HG03139 (cell line): ENCODE results near the gene CNGB1.
"Not testable (repeated sequence)": the region's sequence is repeated elsewhere in the genome, so short reads cannot be mapped to it uniquely, and the experiment has no call there.

Experiments used
- ATAC-seq: cut with Tn5 transposase; IDR thresholded peaks from one replicate; pipeline ENCODE4 v1.9.1; 2021; ENCODE audit not compliant: unreplicated experiment

The CNGB1 gene

DNA sequence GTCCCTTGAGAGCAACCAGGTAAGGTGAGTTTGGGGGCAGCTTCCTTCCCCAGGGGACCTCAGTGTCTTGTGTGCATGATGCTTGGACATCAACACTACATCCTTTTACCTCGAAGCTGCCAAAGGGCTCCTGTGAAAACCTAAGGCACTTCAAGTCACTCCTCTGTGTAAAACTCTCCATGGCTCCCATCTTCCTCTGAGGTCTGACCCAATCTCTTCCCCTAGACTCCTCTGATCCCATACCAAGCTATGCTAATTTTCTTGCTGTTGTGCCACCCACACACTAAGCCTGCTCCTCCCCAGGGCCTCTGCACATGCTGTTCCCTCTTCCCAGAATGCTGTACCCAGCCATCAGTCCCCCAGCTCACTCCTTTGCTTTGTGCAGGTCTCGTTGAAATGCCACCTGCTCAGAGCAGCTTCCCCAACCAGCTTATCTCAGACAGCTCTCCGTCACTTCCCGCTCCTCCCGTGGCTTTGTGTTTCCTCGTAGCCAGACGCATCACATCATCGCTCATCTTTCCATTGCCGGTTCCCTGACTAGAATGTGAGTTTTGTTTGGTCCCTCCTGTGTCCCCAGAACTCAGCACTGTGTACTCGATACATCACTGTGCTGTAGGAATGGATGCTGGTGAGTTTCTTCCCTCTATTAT lies 78.4 kb downstream of the CNGB1 start:
- ATAC-seq, result no peak

DNA sequence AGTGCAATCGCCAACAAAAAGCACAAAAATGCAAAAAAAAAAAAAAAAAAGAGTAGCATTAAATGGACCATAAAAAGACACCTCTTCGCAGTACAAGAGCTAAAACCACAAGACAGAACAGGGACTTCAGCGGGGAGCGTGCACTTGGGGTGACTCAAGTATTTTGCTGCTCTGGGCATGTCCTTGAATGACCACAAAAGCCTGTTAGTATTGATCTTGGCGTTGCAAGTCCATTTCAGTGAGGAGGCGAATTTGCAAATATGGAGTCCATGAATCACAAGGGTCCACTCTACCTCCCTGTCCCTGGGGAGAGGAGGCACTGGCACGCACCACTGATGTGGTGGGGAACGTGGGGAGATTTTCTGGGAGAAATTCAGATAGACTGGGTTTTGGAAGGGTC lies 78.9 kb downstream of the CNGB1 start:
- no peak for ATAC-seq

DNA sequence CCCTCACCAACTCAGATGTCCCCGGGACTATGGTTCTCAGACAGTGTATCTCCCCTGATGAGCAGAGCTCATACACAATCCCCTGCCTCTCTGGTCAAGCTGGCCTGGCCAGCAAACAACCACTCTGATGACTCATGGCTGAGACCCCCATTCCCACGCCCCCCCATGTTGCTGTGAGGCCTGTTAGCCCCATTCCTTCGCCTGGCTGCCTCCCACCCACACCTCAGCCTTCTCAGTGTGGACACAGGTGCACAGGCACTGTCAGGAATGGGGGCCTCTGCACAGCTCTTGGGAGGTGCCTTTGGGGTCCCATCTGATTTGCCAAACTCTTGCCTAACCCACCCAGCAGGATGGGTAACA lies 80.2 kb downstream of the CNGB1 start:
- ATAC-seq, result no peak

DNA sequence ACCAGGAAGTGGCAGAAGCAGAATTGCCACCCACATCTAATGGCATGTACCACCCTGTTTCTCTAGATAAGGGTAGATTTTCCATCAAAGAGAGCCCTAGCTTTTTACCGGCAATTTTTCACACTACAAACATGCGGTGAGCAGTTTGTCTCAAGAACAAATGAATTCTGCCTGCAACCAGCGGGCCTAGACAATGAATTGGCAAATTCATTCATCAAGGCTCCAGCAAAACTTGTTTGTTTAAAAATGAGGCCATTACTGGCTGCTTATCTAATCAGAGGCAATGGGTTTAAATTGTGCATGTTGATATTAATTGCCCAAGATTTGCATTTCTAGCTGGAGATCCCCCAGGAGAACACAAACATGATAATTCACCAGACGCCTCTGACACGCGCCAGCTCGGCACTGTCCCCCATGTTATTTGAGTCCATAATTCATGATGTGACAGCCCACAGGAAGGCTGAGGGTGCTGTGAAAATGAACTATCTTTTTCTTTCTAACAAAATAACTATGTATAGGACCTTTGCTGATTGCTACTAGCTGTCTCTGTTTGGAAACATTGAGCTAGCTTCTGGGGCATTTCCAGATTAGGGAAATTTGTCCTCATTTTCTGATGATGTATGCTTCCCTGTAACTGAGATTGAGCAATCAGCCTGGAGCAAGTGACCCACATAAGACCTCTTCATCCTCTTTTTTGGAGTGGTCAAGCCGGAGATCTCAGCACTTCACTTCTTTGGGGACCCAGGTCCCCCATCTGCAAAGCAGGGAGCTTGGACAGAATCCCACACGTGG lies 80.8 kb downstream of the CNGB1 start:
- no peak for ATAC-seq

DNA sequence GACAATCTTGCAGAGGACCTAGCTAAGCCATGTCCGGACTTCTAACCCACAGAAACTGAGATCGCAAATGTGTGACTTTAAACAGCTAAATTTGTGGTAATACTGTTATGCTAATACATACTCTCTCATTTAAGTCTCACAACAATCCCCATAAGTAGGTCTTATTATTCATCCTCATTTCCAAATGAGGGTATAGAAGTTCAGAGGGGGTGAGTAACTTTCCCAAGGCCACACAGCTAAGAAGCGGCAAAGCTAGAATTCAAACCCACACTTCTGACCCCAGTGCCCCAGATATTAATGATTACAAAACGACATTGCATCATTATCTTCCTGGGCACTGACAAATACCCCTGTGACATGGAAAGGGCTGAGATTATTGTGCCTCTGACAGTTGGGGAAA lies 81.4 kb downstream of the CNGB1 start:
- ATAC-seq, result no peak

DNA sequence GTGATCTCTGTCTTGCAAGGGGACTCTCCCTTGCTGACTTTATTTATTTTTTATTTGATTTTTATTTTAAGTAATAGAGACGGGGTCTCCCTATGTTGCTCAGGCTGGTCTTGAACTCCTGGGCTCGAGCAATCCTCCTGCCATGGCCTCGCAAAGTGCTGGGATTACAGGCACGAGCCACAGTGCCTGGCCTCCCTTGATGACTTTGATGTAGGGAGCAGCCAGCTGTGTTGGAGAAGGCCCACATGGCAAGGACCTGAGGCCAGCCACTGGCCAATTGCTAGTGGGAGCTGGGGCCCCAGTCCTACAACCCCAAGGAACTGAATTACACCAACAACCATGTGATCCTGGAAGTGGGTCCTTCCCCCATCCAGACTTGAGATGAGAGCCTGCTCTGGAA lies 81.8 kb downstream of the CNGB1 start:
- ATAC-seq, result no peak

DNA sequence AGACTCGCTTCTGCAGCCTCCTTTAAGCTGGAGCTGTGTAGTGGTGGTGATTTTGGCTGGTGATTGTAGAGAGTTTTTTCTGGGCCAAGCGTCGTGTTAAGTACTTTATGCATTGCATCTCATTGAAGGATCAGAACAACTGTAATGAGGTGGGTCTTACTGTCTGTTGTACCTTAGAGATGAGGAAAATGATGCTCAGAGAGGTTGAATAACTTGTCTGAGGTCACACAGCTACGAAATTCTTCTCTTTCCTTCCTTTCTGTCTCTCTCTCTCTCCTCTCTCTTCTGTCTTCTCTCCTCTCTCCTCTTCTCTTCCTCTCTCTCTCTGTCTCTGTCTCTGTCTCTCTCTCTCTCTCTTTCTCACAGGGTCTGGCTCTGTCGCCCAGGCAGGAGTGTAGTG lies 82.8 kb downstream of the CNGB1 start:
- ATAC-seq, result no peak

DNA sequence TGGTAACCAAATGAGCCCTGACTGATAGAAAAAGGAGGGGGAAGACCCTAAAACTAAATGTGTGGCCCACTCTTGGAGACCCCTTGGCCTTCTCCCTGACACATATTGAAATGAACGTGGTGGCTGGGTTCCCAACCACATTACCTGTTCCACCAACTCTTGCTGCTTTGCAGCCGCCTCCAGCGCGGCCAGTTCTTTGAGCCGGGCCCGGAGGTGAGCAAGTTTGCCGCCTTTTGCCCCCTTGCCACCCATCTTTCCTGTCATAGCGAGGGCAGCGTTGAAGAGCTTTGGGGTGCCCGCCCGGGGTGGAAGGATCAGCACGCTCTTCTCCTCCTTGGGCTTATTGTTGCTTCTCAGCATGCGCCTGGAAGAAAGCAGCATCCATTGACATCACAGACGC lies 83.2 kb downstream of the CNGB1 start:
- ATAC-seq, result no peak

DNA sequence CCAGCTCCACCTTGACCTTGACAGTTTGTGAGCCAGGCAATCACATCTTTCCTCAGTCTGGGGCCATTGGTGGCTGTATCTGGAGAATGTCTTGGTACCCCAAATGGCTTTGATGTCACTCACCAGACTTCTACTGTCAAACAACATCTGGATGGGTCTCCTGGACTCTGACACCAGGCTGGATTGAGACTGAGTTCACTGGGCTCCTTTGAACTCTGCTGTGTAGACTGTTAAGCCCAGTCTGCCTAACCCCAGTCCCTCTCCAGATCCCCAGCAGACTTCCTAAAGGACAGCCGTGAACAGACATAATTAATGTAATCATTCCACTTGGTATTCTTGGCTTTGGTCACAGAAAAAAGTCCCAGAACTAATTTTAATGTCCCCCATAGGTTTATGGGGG lies 84.5 kb downstream of the CNGB1 start:
- no peak for ATAC-seq

DNA sequence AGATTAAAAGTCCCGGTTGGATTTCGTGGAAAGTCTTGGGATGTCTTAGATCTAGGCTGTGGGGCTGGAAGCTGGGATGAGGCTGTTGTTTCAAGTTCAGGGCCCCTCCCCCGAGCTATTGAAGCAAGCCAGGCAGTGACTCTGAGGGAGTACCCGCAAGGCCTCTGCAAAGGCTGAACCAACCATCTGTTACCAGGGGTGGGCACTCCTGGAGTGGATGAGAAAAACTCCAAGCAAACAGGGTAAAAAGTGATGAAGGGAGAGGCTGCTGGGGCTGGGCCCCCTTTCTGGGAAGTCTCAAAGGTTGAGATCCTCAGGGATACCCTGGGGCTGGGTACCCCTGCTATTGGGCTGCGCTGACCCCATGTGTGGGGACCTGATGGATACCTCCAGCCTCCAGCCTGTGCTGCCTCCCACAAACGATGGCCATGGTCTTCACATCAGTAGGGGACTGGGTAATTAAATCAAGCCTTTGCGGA lies 86.2 kb downstream of the CNGB1 start:
- ATAC-seq, result no peak

DNA sequence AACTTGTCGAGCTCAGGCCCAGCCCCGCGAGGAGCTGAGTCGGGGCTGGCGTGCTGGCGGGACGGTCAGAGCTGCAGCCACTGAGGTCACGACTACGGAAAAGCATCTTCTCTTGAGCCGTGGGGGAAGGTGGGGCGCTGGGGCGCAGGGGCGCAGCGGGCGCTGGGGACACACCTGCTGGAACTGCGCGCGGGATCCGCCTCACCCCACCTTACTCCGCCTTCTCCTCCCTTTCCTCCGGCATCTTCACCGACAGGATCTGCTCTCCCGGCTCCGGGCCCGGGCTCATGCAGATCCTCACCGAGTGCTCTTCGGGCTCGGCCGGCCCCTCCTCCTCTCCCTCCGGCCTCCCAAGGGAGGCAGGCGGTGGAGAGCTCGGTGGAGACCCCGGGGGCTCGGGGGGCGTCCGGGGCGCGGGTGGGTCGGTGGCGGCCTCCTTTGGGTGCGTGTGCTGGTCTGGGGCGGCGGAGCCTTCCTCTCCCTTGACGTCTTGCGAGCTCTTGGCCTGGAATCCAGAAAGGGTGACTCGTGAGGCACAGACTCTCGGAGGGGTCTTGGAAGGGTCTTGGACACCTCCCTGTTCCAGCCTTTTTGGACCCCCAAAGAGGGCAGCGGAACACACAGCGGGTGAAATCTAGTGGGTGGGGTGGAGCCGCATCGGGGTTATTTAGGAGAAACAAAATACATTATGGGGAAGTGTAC lies 86.8 kb downstream of the CNGB1 start:
- no peak for ATAC-seq

DNA sequence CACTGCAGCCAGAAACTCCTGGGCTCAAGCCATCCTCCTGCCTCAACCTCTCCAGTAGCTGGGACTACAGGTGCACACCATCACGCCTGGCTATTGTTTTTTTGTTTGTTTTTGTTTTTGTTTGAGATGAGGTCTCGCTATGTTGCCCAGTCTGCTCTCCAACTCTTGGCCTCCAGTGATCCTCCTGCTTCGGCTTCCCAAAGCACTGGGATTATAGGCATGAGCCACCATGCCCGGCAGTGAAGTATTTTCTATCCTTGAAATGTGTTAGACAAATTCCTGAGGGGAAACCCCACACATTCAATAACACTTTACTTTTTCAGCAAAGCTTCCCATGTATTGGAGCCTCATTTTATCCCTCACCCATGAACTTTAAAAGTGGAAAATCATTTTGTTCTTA lies 87.4 kb downstream of the CNGB1 start:
- no peak for ATAC-seq

DNA sequence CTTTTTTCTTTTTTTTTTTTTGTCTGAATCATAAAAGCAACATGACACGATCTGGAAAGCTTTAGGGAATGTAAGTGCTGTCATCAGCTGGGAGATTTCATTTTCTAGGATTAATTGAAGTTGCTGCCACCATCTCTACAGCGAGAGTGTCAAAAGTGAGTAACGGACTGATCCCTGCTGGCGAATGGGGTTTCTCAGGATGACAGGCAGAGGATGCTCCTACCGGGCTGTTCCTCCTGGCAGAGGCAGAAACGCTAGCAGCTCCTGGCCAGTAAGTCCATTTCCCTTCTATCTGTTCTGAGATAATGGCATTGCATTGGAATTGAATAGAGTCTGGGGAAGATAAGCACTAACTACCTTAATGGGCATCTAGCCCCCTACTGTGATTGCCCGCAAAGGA lies 88.1 kb downstream of the CNGB1 start:
- ATAC-seq, result no peak

DNA sequence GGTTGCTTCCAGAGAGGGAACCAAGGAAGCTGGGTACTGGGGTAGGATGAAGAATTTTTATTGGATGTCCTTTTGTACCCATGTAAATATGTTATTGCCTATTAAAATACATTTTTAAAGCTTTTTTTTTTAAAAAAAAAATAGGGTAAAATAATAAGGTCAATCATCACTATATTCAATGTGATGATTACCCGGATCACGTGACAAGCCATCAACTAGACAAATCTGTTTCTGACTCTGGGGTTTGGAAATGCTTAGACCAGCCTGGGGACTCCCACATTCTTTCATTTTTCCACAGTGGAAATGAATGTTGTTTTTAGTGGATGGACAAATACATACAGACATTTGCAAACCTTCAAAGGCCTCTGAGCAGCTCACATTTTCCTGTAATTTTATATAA lies 88.7 kb downstream of the CNGB1 start:
- no peak for ATAC-seq

DNA sequence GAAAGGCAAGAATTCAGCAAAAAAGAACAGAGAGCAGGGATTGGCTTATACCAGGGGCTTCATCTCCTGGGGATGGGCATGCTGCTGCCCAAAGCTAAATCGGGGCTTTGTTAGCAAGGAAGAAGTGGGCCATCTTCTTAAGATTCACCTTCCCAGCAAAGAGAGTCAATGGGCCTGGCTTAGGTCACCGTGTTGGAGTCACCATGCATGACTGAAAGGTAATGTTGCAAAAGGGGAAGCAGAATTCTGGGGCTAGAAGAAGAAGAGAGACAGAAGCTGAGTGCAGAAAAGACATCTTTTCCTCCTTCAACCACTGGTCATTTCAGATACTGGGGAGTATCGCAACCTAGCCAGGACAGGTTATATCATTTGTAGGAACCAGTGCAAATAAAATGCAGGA lies 92.3 kb downstream of the CNGB1 start:
- no peak for ATAC-seq

DNA sequence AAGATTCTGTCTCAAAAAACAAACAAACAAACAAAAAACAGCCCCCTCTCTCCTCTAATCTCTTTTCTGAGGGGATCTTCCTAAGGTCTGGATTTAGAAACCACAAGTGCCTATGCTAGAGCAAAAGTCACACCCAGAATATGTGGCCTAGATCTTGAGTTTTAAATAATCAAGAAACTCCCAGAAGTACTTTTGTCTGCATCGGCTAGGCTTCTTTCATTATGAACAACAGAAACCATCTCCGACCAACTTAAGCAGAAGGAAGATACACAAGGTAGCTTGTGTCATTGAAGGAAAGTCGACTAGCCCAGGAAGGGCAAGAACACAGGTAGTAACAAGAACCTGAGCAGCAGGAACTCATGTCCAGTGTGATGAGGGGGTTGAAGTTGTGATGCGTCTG lies 94.7 kb downstream of the CNGB1 start:
- ATAC-seq, result no peak

DNA sequence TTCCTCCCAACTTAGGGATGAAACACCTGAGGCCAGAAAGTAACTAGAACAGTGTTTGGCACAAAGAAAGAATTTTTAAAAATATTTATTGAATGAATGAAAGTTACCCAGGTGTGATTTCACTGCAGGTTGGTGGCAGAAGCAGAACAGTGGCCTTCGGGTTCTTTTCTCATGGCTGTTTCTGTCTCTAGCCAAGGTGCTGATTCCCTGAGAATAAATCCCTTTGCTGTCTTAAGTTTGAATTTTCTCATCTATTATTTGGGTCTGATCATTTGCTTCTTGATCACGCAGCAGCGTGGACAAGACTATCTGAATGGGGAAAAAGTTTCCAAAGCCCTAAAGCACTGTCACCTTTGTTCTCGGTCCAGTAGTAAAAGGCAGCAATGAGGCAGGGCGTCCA lies 95.6 kb downstream of the CNGB1 start:
- no peak for ATAC-seq

DNA sequence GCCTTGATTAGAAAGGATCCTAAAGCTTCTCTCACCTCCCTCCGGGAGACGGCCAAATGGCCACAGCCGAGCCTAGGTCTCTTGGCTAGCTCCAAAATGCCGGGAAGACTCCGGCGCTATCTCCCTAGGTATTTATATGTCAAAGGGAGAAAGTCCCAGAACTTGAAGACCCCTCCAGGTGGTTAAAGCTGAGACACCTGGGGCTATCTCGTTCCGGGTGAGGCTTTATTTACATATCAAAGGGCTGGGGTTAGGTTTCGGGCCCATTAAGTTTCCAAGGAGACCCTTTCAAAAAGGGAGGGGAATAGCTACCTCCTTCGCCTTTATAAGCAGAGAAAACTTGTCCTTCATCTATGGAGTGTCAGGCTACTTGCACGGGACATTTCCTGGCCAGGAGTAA lies 97.7 kb downstream of the CNGB1 start:
- ATAC-seq, result no peak

DNA sequence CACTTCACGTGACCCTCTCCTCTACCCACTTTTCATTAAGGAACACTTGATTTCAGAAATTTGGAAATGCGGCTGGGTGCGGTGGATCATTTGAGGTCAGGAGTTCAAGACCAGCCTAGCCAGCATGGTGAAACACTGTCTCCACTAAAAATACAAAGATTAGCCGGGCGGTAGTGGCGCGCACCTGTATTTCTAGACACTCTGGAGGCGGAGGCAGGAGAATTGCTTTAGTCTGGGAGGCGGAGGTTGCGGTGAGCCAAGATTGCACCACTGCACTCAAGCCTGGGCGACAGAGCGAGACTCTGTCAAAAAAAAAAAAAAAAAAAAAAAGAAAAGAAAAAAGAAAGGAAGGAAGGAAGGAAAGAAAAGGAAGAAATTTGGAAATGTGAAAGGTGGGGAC lies 98.2 kb downstream of the CNGB1 start:
- not testable (repeated sequence) for ATAC-seq

DNA sequence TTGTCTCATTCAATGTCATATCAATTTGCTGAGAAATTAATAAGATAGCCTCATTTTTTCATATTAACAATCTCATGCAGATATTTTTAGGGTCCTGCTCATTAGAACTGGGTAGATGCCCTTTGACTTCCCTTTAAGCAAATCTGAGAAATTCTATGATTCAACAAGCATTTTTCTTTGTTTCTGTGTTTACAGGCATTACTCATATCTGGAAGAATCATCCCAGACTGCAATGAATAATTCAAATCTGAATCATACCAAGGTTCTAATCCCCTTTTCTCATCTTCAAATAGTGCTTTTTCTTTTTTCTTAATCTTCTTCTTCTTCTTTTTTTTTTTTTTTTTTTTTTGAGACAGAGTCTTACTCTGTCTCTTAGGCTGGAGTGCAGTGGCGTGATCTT lies 99.5 kb downstream of the CNGB1 start:
- ATAC-seq, result no peak

DNA sequence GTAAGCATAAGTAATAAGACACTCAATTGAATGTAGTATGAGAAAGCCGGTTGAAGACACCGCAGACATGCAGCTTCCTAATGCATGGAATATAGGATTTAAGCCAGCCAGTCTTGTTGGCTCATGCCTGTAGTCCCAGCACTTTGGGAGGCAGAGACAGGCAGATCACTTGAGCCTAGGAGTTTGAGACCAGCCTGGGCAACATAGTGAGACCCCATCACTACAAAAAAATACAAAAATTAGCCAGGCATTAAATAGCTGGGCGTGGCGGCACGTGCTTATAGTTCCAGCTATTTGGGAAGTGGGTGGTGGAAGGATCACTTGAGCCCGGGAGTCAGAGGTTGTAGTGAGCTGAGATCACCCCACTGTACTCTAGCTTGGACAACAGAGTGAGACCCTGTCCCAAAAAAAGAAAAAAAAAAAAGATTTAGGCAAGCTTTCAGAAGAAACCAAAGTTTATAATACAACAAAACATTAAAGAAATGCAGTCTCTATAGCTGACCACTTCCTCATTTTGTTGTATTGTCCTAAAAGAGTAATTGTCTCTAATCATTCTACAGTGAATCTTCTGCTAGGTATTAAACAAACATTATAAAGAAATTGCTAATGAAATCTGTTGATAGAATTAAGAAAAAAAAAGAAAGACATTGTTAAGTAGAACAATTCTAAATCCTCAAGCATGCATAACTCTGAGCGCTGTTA lies 100.0 kb downstream of the CNGB1 start:
- ATAC-seq, result no peak
